ENCODE measurements around the gene FRYL.

DNA sequence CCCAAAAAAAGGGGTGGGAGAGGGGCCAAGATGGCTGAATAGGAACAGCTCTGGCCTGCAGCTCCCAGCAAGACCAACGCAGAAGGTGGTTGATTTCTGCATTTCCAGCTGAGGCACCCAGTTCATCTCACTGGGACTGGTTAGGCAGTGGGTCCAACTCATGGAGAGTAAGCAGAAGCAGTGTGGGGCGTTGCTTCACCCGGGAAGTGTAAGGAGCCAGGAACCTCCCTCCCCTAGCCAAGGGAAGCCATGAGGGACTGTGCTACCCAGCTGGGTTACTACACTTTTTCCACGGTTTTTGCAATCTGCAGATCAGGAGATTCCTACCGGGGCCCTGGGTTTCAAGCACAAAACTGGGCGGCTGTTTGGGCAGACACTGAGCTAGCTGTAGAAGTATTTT lies 36.9 kb upstream of the FRYL start:
- TF ChIP-seq POLR2AphosphoS5 (IDR thresholded peaks at IDR 0.05; ENCODE audit: low read depth, low read length) (no peak), YY1 (IDR thresholded peaks at IDR 0.05; ENCODE audit: extremely low read depth, insufficient replicate concordance, low read depth, low read length) (no peak), POLR2A (IDR thresholded peaks at IDR 0.05; ENCODE audit: borderline replicate concordance, extremely low read depth, insufficient read depth, insufficient read length) (no peak), TCF7L2 (IDR thresholded peaks at IDR 0.05; ENCODE audit: borderline replicate concordance, extremely low read depth, insufficient read depth, insufficient read length) (no peak), EGR1 (IDR thresholded peaks at IDR 0.05; ENCODE audit: low read depth) (no peak), ZFX (IDR thresholded peaks at IDR 0.05) (no peak), SRF (IDR thresholded peaks at IDR 0.05; ENCODE audit: low read depth) (no peak), JUND (IDR thresholded peaks at IDR 0.05) (no peak), EZH2 (IDR thresholded peaks at IDR 0.05) (no peak)
- TF ChIP-seq, protein P1, sequence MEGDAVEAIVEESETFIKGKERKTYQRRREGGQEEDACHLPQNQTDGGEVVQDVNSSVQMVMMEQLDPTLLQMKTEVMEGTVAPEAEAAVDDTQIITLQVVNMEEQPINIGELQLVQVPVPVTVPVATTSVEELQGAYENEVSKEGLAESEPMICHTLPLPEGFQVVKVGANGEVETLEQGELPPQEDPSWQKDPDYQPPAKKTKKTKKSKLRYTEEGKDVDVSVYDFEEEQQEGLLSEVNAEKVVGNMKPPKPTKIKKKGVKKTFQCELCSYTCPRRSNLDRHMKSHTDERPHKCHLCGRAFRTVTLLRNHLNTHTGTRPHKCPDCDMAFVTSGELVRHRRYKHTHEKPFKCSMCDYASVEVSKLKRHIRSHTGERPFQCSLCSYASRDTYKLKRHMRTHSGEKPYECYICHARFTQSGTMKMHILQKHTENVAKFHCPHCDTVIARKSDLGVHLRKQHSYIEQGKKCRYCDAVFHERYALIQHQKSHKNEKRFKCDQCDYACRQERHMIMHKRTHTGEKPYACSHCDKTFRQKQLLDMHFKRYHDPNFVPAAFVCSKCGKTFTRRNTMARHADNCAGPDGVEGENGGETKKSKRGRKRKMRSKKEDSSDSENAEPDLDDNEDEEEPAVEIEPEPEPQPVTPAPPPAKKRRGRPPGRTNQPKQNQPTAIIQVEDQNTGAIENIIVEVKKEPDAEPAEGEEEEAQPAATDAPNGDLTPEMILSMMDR (IDR thresholded peaks at IDR 0.05 in 2 of 3, conservative IDR thresholded peaks at IDR 0.05 in 1 of 3; ENCODE audit: borderline replicate concordance in 1 of 3, insufficient read depth in 1 of 3, low read depth in 2 of 3, low read length in 2 of 3): no peak
- TF ChIP-seq, protein P2, sequence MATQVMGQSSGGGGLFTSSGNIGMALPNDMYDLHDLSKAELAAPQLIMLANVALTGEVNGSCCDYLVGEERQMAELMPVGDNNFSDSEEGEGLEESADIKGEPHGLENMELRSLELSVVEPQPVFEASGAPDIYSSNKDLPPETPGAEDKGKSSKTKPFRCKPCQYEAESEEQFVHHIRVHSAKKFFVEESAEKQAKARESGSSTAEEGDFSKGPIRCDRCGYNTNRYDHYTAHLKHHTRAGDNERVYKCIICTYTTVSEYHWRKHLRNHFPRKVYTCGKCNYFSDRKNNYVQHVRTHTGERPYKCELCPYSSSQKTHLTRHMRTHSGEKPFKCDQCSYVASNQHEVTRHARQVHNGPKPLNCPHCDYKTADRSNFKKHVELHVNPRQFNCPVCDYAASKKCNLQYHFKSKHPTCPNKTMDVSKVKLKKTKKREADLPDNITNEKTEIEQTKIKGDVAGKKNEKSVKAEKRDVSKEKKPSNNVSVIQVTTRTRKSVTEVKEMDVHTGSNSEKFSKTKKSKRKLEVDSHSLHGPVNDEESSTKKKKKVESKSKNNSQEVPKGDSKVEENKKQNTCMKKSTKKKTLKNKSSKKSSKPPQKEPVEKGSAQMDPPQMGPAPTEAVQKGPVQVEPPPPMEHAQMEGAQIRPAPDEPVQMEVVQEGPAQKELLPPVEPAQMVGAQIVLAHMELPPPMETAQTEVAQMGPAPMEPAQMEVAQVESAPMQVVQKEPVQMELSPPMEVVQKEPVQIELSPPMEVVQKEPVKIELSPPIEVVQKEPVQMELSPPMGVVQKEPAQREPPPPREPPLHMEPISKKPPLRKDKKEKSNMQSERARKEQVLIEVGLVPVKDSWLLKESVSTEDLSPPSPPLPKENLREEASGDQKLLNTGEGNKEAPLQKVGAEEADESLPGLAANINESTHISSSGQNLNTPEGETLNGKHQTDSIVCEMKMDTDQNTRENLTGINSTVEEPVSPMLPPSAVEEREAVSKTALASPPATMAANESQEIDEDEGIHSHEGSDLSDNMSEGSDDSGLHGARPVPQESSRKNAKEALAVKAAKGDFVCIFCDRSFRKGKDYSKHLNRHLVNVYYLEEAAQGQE (IDR thresholded peaks at IDR 0.05; ENCODE audit: low read depth): no peak
- TF ChIP-seq, protein P3, sequence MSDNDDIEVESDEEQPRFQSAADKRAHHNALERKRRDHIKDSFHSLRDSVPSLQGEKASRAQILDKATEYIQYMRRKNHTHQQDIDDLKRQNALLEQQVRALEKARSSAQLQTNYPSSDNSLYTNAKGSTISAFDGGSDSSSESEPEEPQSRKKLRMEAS (IDR thresholded peaks at IDR 0.05): no peak

Measured in HCT116 (cell line).